Measurements from ENCODE around the gene RBBP5. TPM values are rescaled to one million over a fixed set of nuclear protein-coding genes. Genes with fewer than 3 reads are reported as not detected.
A peak's percentile ranks its signal among the peaks of the same experiment; 100 is the strongest.

The RBBP5 gene
- total RNA-seq, 4 donors from 2014 or later: 19.4 to 86.5 (median 41.6) TPM

GRCh38 chr1:205127646-205128045 is 5.9 kb upstream of the RBBP5 start:
- no peak for DNase-seq
- no peaks in the 10 kb centered on the region for H3K36me3 ChIP-seq
- no peak overlapping the region for H3K4me3 ChIP-seq (replicated peaks in 1 of 3)
- peaks cover 0 to 4% of the 10 kb centered on the region in 2 donors for H3K4me1 ChIP-seq
- H3K27ac ChIP-seq: no peak overlapping the region
- 86 to 90% methylated on average over 3 of the region's 3 CpGs for WGBS, 2 donors
- TF ChIP-seq CTCF (IDR thresholded peaks at IDR 0.05): no peak
- no peak for TF ChIP-seq POLR2A (IDR thresholded peaks at IDR 0.05)
- no peaks in the 10 kb centered on the region for H3K27me3 ChIP-seq
- intact Hi-C loops (cut with DNase I): no loop called here
- no peaks in the 10 kb centered on the region for H3K9me3 ChIP-seq

GRCh38 chr1:205124726-205125125 is 2.9 kb upstream of the RBBP5 start:
- DNase-seq: no peak
- peaks cover 14 to 18% of the 10 kb centered on the region in 2 donors for H3K4me1 ChIP-seq
- no peak overlapping the region for H3K4me3 ChIP-seq (replicated peaks in 1 of 3)
- no peak overlapping the region for H3K27ac ChIP-seq
- H3K9me3 ChIP-seq: no peaks in the 10 kb centered on the region
- H3K27me3 ChIP-seq: no peaks in the 10 kb centered on the region
- 88 to 89% methylated on average over 7 of the region's 7 CpGs for WGBS, 2 donors
- intact Hi-C loops (cut with DNase I): no loop called here
- no peaks in the 10 kb centered on the region for H3K36me3 ChIP-seq
- TF ChIP-seq CTCF (IDR thresholded peaks at IDR 0.05) (no peak), POLR2A (IDR thresholded peaks at IDR 0.05) (no peak)

- intact Hi-C loops (cut with DNase I): no loop called here
- Histone ChIP-seq H3K4me1 (peaks cover 14 to 18% of the 10 kb centered on the region in 2 donors), H3K27ac (peak overlapping the region; percentile 98 to 99 (median 99)), H3K9me3 (no peaks in the 10 kb centered on the region), H3K27me3 (no peaks in the 10 kb centered on the region), H3K4me3 (replicated peaks in 1 of 3) (peak overlapping the region in 2 of 3 donors; percentile 83 to 90), H3K36me3 (no peaks in the 10 kb centered on the region)
- no peak for DNase-seq
- 27 to 38% methylated on average over 9 of the region's 9 CpGs for WGBS, 2 donors
- TF ChIP-seq CTCF (IDR thresholded peaks at IDR 0.05) (peak in 1 of 6 experiments; percentile 7), POLR2A (IDR thresholded peaks at IDR 0.05) (no peak)
Measured at GRCh38 chr1:205122489-205122882, 708 bp upstream of the RBBP5 start.

GRCh38 chr1:205118752-205119151 is 3.0 kb downstream of the RBBP5 start:
- WGBS, 2 donors: 89 to 91% methylated on average over 2 of the region's 2 CpGs
- no peaks in the 10 kb centered on the region for H3K9me3 ChIP-seq
- H3K36me3 ChIP-seq: peaks cover 0 to 5% of the 10 kb centered on the region in 2 donors
- TF ChIP-seq CTCF (IDR thresholded peaks at IDR 0.05) (no peak), POLR2A (IDR thresholded peaks at IDR 0.05) (no peak)
- H3K27me3 ChIP-seq: no peaks in the 10 kb centered on the region
- peaks cover 14 to 18% of the 10 kb centered on the region in 2 donors for H3K4me1 ChIP-seq
- no peak overlapping the region for H3K27ac ChIP-seq
- no peak for DNase-seq
- no peak overlapping the region for H3K4me3 ChIP-seq (replicated peaks in 1 of 3)
- intact Hi-C loops (cut with DNase I): no loop called here

- H3K27me3 ChIP-seq: no peaks in the 10 kb centered on the region
- no peak for TF ChIP-seq POLR2A (IDR thresholded peaks at IDR 0.05)
- TF ChIP-seq CTCF (IDR thresholded peaks at IDR 0.05): no peak
- no peaks in the 10 kb centered on the region for H3K9me3 ChIP-seq
- intact Hi-C loops (cut with DNase I): no loop called here
- no peaks in the 10 kb centered on the region for H3K4me1 ChIP-seq
- no peak overlapping the region for H3K4me3 ChIP-seq (replicated peaks in 1 of 3)
- H3K27ac ChIP-seq: no peak overlapping the region
- H3K36me3 ChIP-seq: peaks cover 0 to 20% of the 10 kb centered on the region in 2 donors
- DNase-seq: no peak
Measured at GRCh38 chr1:205111354-205111753, 10.4 kb downstream of the RBBP5 start.
